Esophagus (tissue), 2 donors: Measurements from ENCODE around the gene SRSF3. TPM values are rescaled to one million over a fixed set of nuclear protein-coding genes. Genes with fewer than 3 reads are reported as not detected.
"Not testable (repeated sequence)": the region's sequence is repeated elsewhere in the genome, so short reads cannot be mapped to it uniquely, and the experiment has no call there.

Source experiments
- H3K27ac ChIP-seq, 2 donors: one replicate each; pipeline ENCODE4 v1.5.1; 2013; ENCODE audit warnings: low read depth in 2 of 2, mild to moderate bottlenecking in 2 of 2, inconsistent platforms in 1 of 2, low read length in 1 of 2, moderate library complexity in 1 of 2
- H3K27me3 ChIP-seq, 2 donors: one replicate each; pipeline ENCODE4 v1.6.1; 2013; ENCODE audit warnings: low read length in 2 of 2, control low read depth in 1 of 2, mild to moderate bottlenecking in 1 of 2; ENCODE audit not compliant: insufficient read depth in 2 of 2, control insufficient read depth in 1 of 2
- H3K36me3 ChIP-seq, 2 donors: one replicate each; pipeline ENCODE4 v1.6.1; 2013; ENCODE audit warnings: low read length in 1 of 2; ENCODE audit not compliant: control insufficient read depth in 2 of 2, insufficient read depth in 2 of 2
- H3K4me1 ChIP-seq, 2 donors: one replicate each; pipeline ENCODE4 v1.6.1; 2013; ENCODE audit warnings: low read length in 1 of 2; ENCODE audit not compliant: control insufficient read depth in 2 of 2, insufficient read depth in 2 of 2
- H3K4me3 ChIP-seq, 2 donors: one replicate each; pipeline ENCODE4 v1.5.1; 2013; ENCODE audit warnings: low read length in 2 of 2, mild to moderate bottlenecking in 2 of 2, low read depth in 1 of 2, moderate library complexity in 1 of 2
- H3K9me3 ChIP-seq, 2 donors: one replicate each; pipeline ENCODE4 v1.6.1; 2013; ENCODE audit warnings: mild to moderate bottlenecking in 2 of 2, low read depth in 1 of 2, low read length in 1 of 2, moderate library complexity in 1 of 2; ENCODE audit not compliant: control insufficient read depth in 2 of 2, insufficient read depth in 1 of 2
- WGBS, 2 donors: extraction: QIAGEN DNeasy Blood & Tissue Kit; methylation state at CpG; one replicate each; pipeline ENCODE4 v1.1.7; 2013; 5-methylcytosine and 5-hydroxymethylcytosine counted together
- polyA plus RNA-seq, 2 donors: library from polyadenylated mRNA; stranded (reverse); fragments of 200-250 nt; gene quantifications; one replicate each; pipeline ENCODE4 v1.2.3, GENCODE V29; 2013
- donor health status: healthy with polysubstance abuse.
- donor health status: Bipolar disorder and iron deficiency.

Gene SRSF3
- polyA plus RNA-seq, 2 donors: 103 to 247 TPM

DNA sequence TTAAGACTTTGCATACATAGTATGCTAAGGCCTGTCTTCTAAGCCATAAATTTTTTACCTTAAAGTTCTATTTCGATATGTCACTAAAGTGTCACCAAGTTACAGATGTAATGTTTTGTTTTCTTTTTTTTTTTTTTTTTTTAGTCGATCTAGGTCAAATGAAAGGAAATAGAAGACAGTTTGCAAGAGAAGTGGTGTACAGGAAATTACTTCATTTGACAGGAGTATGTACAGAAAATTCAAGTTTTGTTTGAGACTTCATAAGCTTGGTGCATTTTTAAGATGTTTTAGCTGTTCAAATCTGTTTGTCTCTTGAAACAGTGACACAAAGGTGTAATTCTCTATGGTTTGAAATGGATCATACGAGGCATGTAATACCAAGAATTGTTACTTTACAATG is 7.7 kb downstream of the SRSF3 start:
- H3K4me3 ChIP-seq, H3K27me3 ChIP-seq, H3K9me3 ChIP-seq, H3K27ac ChIP-seq, H3K4me1 ChIP-seq: not testable (repeated sequence)
- 42 to 53% methylated on average over 3 of the region's 3 CpGs for WGBS, 2 donors
- H3K36me3 ChIP-seq: peaks cover 19 to 25% of the 10 kb centered on the region in 2 donors

DNA sequence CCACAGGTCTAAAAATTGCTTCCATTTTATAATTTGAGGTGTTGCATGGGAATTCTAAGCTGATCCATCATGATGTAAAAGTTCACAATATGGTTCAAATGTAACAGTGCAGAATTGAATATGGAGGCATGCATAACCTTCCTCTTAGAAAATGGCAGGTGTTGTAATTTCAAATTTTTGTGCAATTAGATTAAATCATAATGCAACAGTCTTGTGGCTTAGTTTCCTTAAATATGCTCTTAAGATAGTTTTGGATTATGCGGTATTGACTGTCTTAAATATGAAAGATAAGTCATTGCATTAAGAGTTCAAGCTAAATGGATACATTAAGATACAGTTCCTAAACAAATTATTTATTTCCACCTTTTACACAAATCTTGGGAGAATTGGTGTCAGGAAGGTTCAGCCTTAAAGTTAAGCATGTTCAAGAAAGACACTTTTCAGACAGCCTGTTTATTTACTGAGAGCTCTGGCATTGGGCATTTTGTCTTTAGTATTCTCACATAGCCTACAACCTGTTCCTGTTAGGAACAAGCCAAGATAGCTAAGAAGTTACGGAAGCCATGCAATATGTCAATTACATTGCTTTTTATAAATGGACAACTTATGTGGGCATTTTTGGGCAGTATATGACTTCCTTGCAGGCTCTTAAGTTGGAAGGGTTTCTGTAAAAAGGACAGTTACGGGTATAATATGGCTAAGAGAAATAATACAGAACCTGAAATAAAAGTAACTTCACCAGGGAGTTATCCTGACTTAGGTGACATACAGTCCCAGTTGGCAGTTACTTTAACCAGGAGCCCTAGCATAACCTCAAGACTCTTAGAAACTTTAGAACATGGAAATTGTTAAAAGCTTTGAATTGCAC is 9.3 kb downstream of the SRSF3 start:
- Histone ChIP-seq H3K9me3 (no peaks in the 10 kb centered on the region), H3K4me3 (no peak overlapping the region), H3K36me3 (peaks cover 15 to 24% of the 10 kb centered on the region in 2 donors), H3K27ac (no peak overlapping the region), H3K27me3 (no peaks in the 10 kb centered on the region), H3K4me1 (peaks cover 3 to 7% of the 10 kb centered on the region in 2 donors)
- WGBS, 2 donors: 83 to 87% methylated on average over 3 of the region's 3 CpGs

GRCh38 chr6:36604090-36605060 is 10.2 kb downstream of the SRSF3 start:
- H3K27ac ChIP-seq: peak overlapping the region in 1 of 2 donors; percentile 10
- peaks cover 3 to 5% of the 10 kb centered on the region in 2 donors for H3K4me1 ChIP-seq
- 84 to 91% methylated on average over 6 of the region's 6 CpGs for whole genome bisulfite sequencing, 2 donors
- peaks cover 15 to 20% of the 10 kb centered on the region in 2 donors for H3K36me3 ChIP-seq
- no peaks in the 10 kb centered on the region for H3K27me3 ChIP-seq
- H3K9me3 ChIP-seq: no peaks in the 10 kb centered on the region
- H3K4me3 ChIP-seq: no peak overlapping the region

GRCh38 chr6:36605143-36605542 is 11.0 kb downstream of the SRSF3 start:
- Histone ChIP-seq H3K9me3 (no peaks in the 10 kb centered on the region), H3K36me3 (peaks cover 11 to 17% of the 10 kb centered on the region in 2 donors), H3K27ac (no peak overlapping the region), H3K27me3 (no peaks in the 10 kb centered on the region), H3K4me1 (peaks cover 0 to 2% of the 10 kb centered on the region in 2 donors), H3K4me3 (no peak overlapping the region)
- WGBS, 2 donors: 60 to 70% methylated on average over 5 of the region's 5 CpGs

GRCh38 chr6:36605560-36606391 is 11.6 kb downstream of the SRSF3 start:
- H3K27me3 ChIP-seq: no peaks in the 10 kb centered on the region
- H3K4me3 ChIP-seq: no peak overlapping the region
- peaks cover 0 to 2% of the 10 kb centered on the region in 2 donors for H3K4me1 ChIP-seq
- WGBS, 2 donors: 73 to 79% methylated on average over 7 of the region's 7 CpGs
- H3K9me3 ChIP-seq: no peaks in the 10 kb centered on the region
- peaks cover 14 to 18% of the 10 kb centered on the region in 2 donors for H3K36me3 ChIP-seq
- peak overlapping the region in 1 of 2 donors; percentile 34 for H3K27ac ChIP-seq

- H3K27me3 ChIP-seq, H3K4me1 ChIP-seq, H3K9me3 ChIP-seq, H3K4me3 ChIP-seq: not testable (repeated sequence)
- peaks cover 8 to 22% of the 10 kb centered on the region in 2 donors for H3K36me3 ChIP-seq
- H3K27ac ChIP-seq: peak overlapping the region in 1 of 2 donors; percentile 55
- WGBS, 2 donors: 65 to 76% methylated on average over 8 of the region's 8 CpGs
Observed at GRCh38 chr6:36607305-36607682, 13.1 kb downstream of the SRSF3 start.

DNA sequence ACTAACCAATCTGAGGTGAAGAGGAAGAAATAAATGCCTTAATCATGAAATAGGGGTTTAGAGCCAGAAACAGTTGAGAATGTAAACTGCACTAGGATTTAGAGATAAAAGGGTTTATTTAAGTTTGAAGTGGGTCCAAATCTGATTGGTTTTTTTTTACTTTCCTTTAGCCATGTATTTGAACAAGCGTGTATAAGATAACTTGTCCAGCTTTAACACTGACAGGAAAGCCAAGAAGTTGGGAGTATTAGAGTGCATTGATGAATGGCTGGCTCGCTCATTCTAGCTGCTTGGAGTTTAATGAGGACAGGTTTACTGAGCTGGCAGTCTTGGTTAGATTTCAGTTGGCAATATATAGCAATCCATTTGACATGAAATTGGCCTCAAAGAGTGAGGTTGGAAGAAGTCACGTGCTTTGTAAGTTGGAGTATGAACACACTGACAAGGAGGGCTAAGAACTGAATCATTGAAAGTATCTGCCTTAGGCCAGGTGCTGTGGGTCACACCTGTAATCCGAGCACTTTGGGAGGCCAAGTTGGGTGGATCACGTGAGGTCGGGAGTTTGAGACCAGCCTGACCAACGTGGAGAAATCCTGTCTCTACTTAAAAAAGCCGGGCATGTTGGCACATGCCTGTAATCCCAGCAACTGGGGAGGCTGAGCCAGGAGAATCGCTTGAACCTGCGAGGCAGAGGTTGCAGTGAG is 13.7 kb downstream of the SRSF3 start:
- H3K9me3 ChIP-seq: no peaks in the 10 kb centered on the region
- peaks cover 9 to 22% of the 10 kb centered on the region in 2 donors for H3K36me3 ChIP-seq
- peak overlapping the region; percentile 9 to 55 for H3K27ac ChIP-seq
- H3K27me3 ChIP-seq: no peaks in the 10 kb centered on the region
- 41 to 46% methylated on average over 10 of the region's 10 CpGs for WGBS, 2 donors
- H3K4me3 ChIP-seq: no peak overlapping the region
- peaks cover 0 to 2% of the 10 kb centered on the region in 2 donors for H3K4me1 ChIP-seq

DNA sequence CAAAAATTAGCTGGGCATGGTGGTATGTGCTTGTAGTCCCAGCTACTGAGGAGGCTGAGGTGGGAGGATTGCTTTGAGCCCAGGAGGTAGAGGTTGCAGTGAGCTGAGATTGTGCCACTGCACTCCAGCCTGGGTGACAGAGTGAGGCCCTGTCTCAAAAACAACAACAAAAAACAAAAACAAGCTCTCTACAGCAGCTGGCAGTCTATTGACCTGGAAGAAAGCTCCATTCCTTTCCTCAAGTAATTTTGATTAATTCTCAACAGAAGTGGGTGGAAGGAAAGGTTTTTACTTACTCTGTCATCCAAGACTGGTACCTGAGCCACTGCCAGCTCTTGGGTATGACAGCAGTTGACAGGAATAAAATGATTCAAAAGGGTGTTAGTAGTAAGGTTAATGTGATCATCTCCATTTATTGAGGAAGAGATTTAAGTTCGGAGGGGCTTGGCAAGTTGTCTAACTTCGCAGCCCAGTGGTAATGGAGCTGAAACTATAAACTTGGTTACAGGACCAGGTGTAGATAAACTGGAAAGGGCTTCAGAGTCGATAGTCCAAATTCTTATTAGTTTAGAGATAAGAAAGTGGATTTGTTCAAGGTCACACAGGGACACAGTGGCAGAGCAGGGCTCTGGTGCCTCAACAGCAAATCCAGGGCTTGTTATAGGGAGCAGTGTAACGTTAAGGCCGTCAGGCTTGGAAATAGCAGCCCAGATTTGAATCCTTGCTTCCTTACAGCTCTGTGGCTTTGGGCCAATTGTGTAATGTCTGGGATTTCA is 14.8 kb downstream of the SRSF3 start:
- Histone ChIP-seq H3K27me3 (no peaks in the 10 kb centered on the region), H3K4me1 (peaks cover 0 to 2% of the 10 kb centered on the region in 2 donors), H3K27ac (peak overlapping the region; percentile 29 to 56), H3K9me3 (no peaks in the 10 kb centered on the region), H3K4me3 (no peak overlapping the region), H3K36me3 (peaks cover 9 to 22% of the 10 kb centered on the region in 2 donors)
- 49 to 50% methylated on average over 5 of the region's 5 CpGs for WGBS, 2 donors
